ENCODE results near the gene RIOK3.

Gene RIOK3

GRCh38 chr18:23459530-23459921 lies 6.4 kb downstream of the RIOK3 start:
- TF ChIP-seq CTCF (IDR thresholded peaks at IDR 0.05; ENCODE audit: low read depth, low read length, missing control alignments): no peak
- H3K4me3 ChIP-seq (replicated peaks; ENCODE audit: low read depth, low read length): no peak overlapping the region
- no peak for DNase-seq (ENCODE audit: extremely low read depth, low read depth)

- no peak overlapping the region for H3K4me3 ChIP-seq (replicated peaks; ENCODE audit: low read depth, low read length)
- no peak for TF ChIP-seq CTCF (IDR thresholded peaks at IDR 0.05; ENCODE audit: low read depth, low read length, missing control alignments)
- no peak for DNase-seq (ENCODE audit: extremely low read depth, low read depth)
Measured at GRCh38 chr18:23460285-23461273, 7.5 kb downstream of the RIOK3 start.

DNA sequence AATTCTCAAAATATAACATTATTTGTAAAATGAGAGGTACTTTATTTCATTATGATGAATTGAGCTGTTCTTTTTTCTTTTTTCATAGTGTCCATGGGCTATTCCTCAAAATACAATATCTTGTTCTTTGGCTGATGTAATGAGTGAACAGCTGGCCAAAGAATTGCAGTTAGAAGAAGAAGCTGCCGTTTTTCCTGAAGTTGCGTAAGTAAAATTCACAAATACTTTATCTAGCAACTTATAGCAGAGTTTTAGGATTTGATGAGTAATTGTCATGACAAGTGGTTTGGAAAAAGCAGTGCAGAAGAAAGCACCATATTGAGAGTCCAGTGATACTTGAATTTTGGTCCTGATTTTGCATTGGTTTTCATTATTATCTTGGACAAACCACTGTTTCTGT lies 9.8 kb downstream of the RIOK3 start:
- no peak for DNase-seq (ENCODE audit: extremely low read depth, low read depth)
- no peak for TF ChIP-seq CTCF (IDR thresholded peaks at IDR 0.05; ENCODE audit: low read depth, low read length, missing control alignments)
- no peak overlapping the region for H3K4me3 ChIP-seq (replicated peaks; ENCODE audit: low read depth, low read length)

GRCh38 chr18:23468753-23469459 lies 15.8 kb downstream of the RIOK3 start:
- no peak for TF ChIP-seq CTCF (IDR thresholded peaks at IDR 0.05; ENCODE audit: low read depth, low read length, missing control alignments)
- DNase-seq (ENCODE audit: extremely low read depth, low read depth): no peak
- H3K4me3 ChIP-seq (replicated peaks; ENCODE audit: low read depth, low read length): no peak overlapping the region

DNA sequence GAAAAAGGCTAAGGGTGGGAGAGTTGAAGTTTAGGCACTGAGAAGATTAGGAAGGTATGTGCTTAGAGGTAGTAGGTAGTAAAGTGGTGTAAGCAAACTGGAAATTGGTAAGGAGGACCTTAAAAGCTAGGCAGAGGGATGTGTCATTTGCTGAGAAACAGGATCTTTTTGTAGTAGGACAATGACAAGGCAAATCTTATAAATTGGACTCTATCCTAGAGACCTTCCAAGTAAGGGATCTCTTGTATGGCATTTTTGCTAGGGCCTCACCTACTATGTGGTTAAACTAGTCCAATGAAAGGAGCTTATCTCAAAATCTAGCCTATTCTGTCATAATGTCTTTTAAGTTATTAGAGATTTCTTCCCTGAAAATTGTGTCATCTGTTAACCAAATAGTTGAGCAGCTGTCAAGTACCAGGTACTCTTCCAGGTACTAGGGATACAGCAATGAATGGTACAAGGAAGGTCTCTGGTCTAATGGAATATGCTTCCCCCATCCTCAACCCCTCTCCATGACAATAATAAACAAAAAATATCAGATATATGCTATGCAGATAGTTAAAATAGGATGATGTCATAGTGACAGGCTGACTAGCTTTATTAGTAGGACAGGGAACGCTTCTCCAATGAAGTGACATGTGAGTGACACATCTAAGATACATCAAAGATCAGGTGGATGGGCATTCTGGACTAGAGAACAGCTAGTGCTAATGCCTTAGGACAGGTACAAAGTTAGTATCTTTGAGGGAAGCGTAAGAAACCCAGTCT lies 17.7 kb downstream of the RIOK3 start:
- no peak for TF ChIP-seq CTCF (IDR thresholded peaks at IDR 0.05; ENCODE audit: low read depth, low read length, missing control alignments)
- no peak for DNase-seq (ENCODE audit: extremely low read depth, low read depth)
- no peak overlapping the region for H3K4me3 ChIP-seq (replicated peaks; ENCODE audit: low read depth, low read length)

DNA sequence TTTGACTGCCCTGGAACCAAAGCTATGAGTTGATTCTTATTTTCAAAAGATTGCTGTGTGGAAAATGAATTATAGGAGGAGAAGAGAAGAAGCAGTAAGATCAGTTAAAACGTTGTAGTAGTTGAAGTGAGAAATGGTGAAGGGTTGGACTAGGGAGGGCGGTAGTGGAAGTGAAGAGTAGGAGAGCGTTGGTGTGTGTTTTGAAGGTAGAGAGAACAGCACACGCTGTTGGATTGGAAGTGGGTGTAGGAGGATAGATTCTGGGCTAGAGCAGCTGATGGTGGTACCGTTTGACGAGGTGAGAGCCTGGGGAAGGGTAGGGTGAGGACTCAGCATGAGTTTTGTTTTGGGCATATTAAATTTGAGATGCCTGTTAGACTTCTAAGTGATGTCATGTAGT lies 18.4 kb downstream of the RIOK3 start:
- no peak overlapping the region for H3K4me3 ChIP-seq (replicated peaks; ENCODE audit: low read depth, low read length)
- no peak for TF ChIP-seq CTCF (IDR thresholded peaks at IDR 0.05; ENCODE audit: low read depth, low read length, missing control alignments)
- no peak for DNase-seq (ENCODE audit: extremely low read depth, low read depth)

Measured in HFF-Myc (cell line).